H9 (cell line): ENCODE measurements around the gene QDPR. TPM values are rescaled to one million over a fixed set of nuclear protein-coding genes. Genes with fewer than 3 reads are reported as not detected.

Experiments used
- DNase-seq: peaks from one replicate; pipeline ENCODE4 v3.0.0-alpha.2; 2017
- H2AFZ ChIP-seq: one replicate; pipeline ENCODE4 v1.6.1; 2013; ENCODE audit warnings: mild to moderate bottlenecking, low read length, control low read depth, moderate library complexity
- H2AK5ac ChIP-seq: 2 replicates; pipeline ENCODE4 v1.6.1; 2013; ENCODE audit warnings: low read length, control low read depth, mixed read lengths; ENCODE audit not compliant: insufficient read length
- H2BK120ac ChIP-seq: one replicate; pipeline ENCODE4 v1.6.1; 2013; ENCODE audit warnings: low read depth, mild to moderate bottlenecking, low read length, control low read depth, inconsistent platforms; ENCODE audit not compliant: poor library complexity, severe bottlenecking
- H2BK12ac ChIP-seq: 2 replicates; pipeline ENCODE4 v1.6.1; 2013; ENCODE audit warnings: low read length, control low read depth, mixed read lengths, low read depth; ENCODE audit not compliant: insufficient read length
- H2BK15ac ChIP-seq: 2 replicates; pipeline ENCODE4 v1.6.1; 2013; ENCODE audit warnings: low read depth, low read length, control low read depth
- H2BK20ac ChIP-seq: one replicate; pipeline ENCODE4 v1.6.1; 2013; ENCODE audit warnings: low read depth, mild to moderate bottlenecking, low read length, control low read depth, inconsistent platforms; ENCODE audit not compliant: poor library complexity, severe bottlenecking
- H2BK5ac ChIP-seq: 2 replicates; pipeline ENCODE4 v1.6.1; 2013; ENCODE audit warnings: low read length, control low read depth, mixed read lengths; ENCODE audit not compliant: insufficient read length
- H3K14ac ChIP-seq: 2 replicates; pipeline ENCODE4 v1.6.1; 2013; ENCODE audit warnings: low read length, control low read depth; ENCODE audit not compliant: insufficient read depth
- H3K18ac ChIP-seq: 2 replicates; pipeline ENCODE4 v1.6.1; 2013; ENCODE audit warnings: low read depth, mild to moderate bottlenecking, mixed read lengths, low read length, control low read depth; ENCODE audit not compliant: insufficient read length
- H3K23ac ChIP-seq: 2 replicates; pipeline ENCODE4 v1.6.1; 2013; ENCODE audit warnings: low read length, control low read depth, mixed read lengths, low read depth; ENCODE audit not compliant: insufficient read length
- H3K23me2 ChIP-seq: 2 replicates; pipeline ENCODE4 v1.6.1; 2013; ENCODE audit warnings: low read depth, mild to moderate bottlenecking, mixed read lengths, low read length, control low read depth; ENCODE audit not compliant: insufficient read length, poor library complexity, severe bottlenecking
- H3K27ac ChIP-seq: 2 replicates; pipeline ENCODE4 v1.5.1; 2013; ENCODE audit warnings: low read length, control low read depth, mixed read lengths, low read depth; ENCODE audit not compliant: insufficient read length
- H3K27me3 ChIP-seq: 2 replicates; pipeline ENCODE4 v1.6.1; 2013; ENCODE audit warnings: low read length, control low read depth, inconsistent platforms; ENCODE audit not compliant: insufficient read depth
- H3K4ac ChIP-seq: 2 replicates; pipeline ENCODE4 v1.6.1; 2013; ENCODE audit warnings: low read depth, mild to moderate bottlenecking, control low read depth, inconsistent platforms, low read length, moderate library complexity
- H3K4me1 ChIP-seq: 2 replicates; pipeline ENCODE4 v1.6.1; 2013; ENCODE audit warnings: low read length, control low read depth, inconsistent platforms; ENCODE audit not compliant: insufficient read depth
- H3K4me2 ChIP-seq: 2 replicates; pipeline ENCODE4 v1.6.1; 2013; ENCODE audit warnings: low read length, control low read depth, mixed read lengths; ENCODE audit not compliant: insufficient read length, insufficient read depth
- H3K56ac ChIP-seq: 2 replicates; pipeline ENCODE4 v1.6.1; 2013; ENCODE audit warnings: low read depth, mild to moderate bottlenecking, mixed read lengths, low read length, control low read depth; ENCODE audit not compliant: insufficient read length
- H3K79me1 ChIP-seq: 2 replicates; pipeline ENCODE4 v1.6.1; 2013; ENCODE audit warnings: low read depth, mild to moderate bottlenecking, moderate library complexity, low read length, control low read depth, inconsistent platforms; ENCODE audit not compliant: insufficient read depth, poor library complexity, severe bottlenecking
- H3K79me2 ChIP-seq: 2 replicates; pipeline ENCODE4 v1.6.1; 2013; ENCODE audit warnings: low read length, control low read depth, inconsistent platforms; ENCODE audit not compliant: insufficient read depth
- H3K9ac ChIP-seq: 2 replicates; pipeline ENCODE4 v1.6.1; 2013; ENCODE audit warnings: low read length, control low read depth, mixed read lengths; ENCODE audit not compliant: insufficient read length; ENCODE audit errors: extremely low read depth
- H3K9me3 ChIP-seq: one replicate; pipeline ENCODE4 v1.6.1; 2013; ENCODE audit warnings: low read depth, low read length, inconsistent platforms; ENCODE audit not compliant: control insufficient read depth
- H3T11ph ChIP-seq: one replicate; pipeline ENCODE4 v1.6.1; 2013; ENCODE audit warnings: mild to moderate bottlenecking, low read length, control low read depth, inconsistent platforms
- H4K20me1 ChIP-seq: one replicate; pipeline ENCODE4 v1.6.1; 2013; ENCODE audit not compliant: control insufficient read depth, insufficient read length, insufficient read depth
- H4K5ac ChIP-seq: 2 replicates; pipeline ENCODE4 v1.6.1; 2013; ENCODE audit warnings: low read depth, mild to moderate bottlenecking, mixed read lengths, low read length, control low read depth; ENCODE audit not compliant: insufficient read length
- H4K8ac ChIP-seq: replicated peaks from 2 replicates; pipeline ENCODE4 v1.6.1; 2013; ENCODE audit warnings: low read length, control low read depth, mixed read lengths, low read depth; ENCODE audit not compliant: insufficient read length
- H4K91ac ChIP-seq: 2 replicates; pipeline ENCODE4 v1.6.1; 2013; ENCODE audit warnings: low read depth, mild to moderate bottlenecking, moderate library complexity, mixed read lengths, low read length, control low read depth; ENCODE audit not compliant: insufficient read length
- H3K27ac Mint-ChIP-seq, 3 experiments: 2 replicates in 2 of 3; 3 replicates in 1 of 3; pipeline ENCODE4 v1.8.0; 2020 to 2021; ENCODE audit warnings: mixed read lengths in 3 of 3, mild to moderate bottlenecking in 1 of 3, moderate library complexity in 1 of 3
- H3K27me3 Mint-ChIP-seq: 2 replicates; pipeline ENCODE4 v1.8.0; 2021; ENCODE audit warnings: low read depth, mild to moderate bottlenecking, moderate library complexity, mixed read lengths
- H3K36me3 Mint-ChIP-seq, 3 experiments: 2 replicates in 2 of 3; 3 replicates in 1 of 3; pipeline ENCODE4 v1.8.0; 2020 to 2021; ENCODE audit warnings: low read depth in 3 of 3, mixed read lengths in 3 of 3; ENCODE audit not compliant: insufficient read depth in 1 of 3
- H3K4me1 Mint-ChIP-seq, 2 experiments: 2 replicates each; pipeline ENCODE4 v1.8.0; 2020; ENCODE audit warnings: mixed read lengths in 2 of 2
- H3K4me3 Mint-ChIP-seq, 2 experiments: 2 replicates in 1 of 2; 3 replicates in 1 of 2; pipeline ENCODE4 v1.8.0; 2020 to 2021; ENCODE audit warnings: mild to moderate bottlenecking in 2 of 2, mixed read lengths in 2 of 2, moderate library complexity in 1 of 2
- H3K9me3 Mint-ChIP-seq, 2 experiments: 2 replicates in 1 of 2; 3 replicates in 1 of 2; pipeline ENCODE4 v1.8.0; 2020; ENCODE audit warnings: mild to moderate bottlenecking in 2 of 2, mixed read lengths in 2 of 2, moderate library complexity in 1 of 2
- WGBS: extraction: QIAGEN DNeasy Blood & Tissue Kit; methylation state at CpG from one replicate; pipeline ENCODE4 v1.1.7; 2013; ENCODE audit warnings: missing lambda C conversion rate, low lambda C conversion rate, mixed read lengths; ENCODE audit not compliant: insufficient read length; ENCODE audit errors: extremely low coverage; 5-methylcytosine and 5-hydroxymethylcytosine counted together
- total RNA-seq: library from RNA; stranded (reverse); gene quantifications from 2 replicates; pipeline ENCODE4 v1.2.1, GENCODE V29; 2021
- TF ChIP-seq, protein P1 (sequence below): fragments of 200-600 bp; sonication (generic); conservative IDR thresholded peaks from 3 replicates; pipeline ENCODE4 v1.8.0; 2021; ENCODE audit warnings: antibody characterized with exemption, mild to moderate bottlenecking

The QDPR gene
- total RNA-seq, 1 experiment from 2014 or later: 23.5 TPM

DNA sequence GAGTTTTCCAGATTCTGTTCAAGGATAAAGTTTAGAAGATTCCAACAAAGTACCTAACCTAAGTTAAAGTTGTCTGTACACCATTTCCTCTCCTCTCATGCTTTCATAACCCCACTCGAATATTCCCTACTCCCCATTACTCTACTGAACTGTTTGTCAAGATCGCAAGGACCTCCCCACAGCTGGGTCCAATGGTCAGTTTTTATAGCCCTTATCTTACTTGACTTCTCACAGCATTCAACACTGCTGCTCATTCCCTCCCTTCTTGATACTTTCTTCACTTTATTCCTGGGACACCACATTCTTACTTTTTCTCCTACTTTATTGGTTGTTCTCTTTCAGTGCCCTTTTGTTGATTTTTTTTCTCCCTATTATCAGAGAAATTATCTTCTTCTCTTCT, 30.9 kb downstream of the QDPR start:
- no peak overlapping the region for H2BK120ac ChIP-seq
- H2AK5ac ChIP-seq: no peak overlapping the region
- H3K27me3 ChIP-seq: no peaks in the 10 kb centered on the region
- H3K56ac ChIP-seq: no peak overlapping the region
- no peak overlapping the region for H2AFZ ChIP-seq
- no peaks in the 10 kb centered on the region for H3K79me2 ChIP-seq
- peaks cover 10 to 11% of the 10 kb centered on the region in 2 experiments; a peak in 3 of 4 replicates for H3K4me1 Mint-ChIP-seq
- no peak overlapping the region for H3K27ac Mint-ChIP-seq
- H3K4me1 ChIP-seq: no peaks in the 10 kb centered on the region
- H4K20me1 ChIP-seq: no peaks in the 10 kb centered on the region
- H4K5ac ChIP-seq: no peak overlapping the region
- no peak overlapping the region for H4K8ac ChIP-seq
- H3K27ac ChIP-seq: no peak overlapping the region
- no peak for DNase-seq
- peaks cover 0 to 7% (median 5%) of the 10 kb centered on the region in 3 experiments; a peak in 3 of 7 replicates for H3K36me3 Mint-ChIP-seq
- no peak overlapping the region for H3K9ac ChIP-seq
- no peak overlapping the region for H3K4ac ChIP-seq
- no peak overlapping the region for H3T11ph ChIP-seq
- no peak overlapping the region for H2BK15ac ChIP-seq
- H2BK12ac ChIP-seq: no peak overlapping the region
- H3K14ac ChIP-seq: no peak overlapping the region
- no peaks in the 10 kb centered on the region; the same call in 1 of the 2 replicates for H3K27me3 Mint-ChIP-seq
- TF ChIP-seq, protein P1, sequence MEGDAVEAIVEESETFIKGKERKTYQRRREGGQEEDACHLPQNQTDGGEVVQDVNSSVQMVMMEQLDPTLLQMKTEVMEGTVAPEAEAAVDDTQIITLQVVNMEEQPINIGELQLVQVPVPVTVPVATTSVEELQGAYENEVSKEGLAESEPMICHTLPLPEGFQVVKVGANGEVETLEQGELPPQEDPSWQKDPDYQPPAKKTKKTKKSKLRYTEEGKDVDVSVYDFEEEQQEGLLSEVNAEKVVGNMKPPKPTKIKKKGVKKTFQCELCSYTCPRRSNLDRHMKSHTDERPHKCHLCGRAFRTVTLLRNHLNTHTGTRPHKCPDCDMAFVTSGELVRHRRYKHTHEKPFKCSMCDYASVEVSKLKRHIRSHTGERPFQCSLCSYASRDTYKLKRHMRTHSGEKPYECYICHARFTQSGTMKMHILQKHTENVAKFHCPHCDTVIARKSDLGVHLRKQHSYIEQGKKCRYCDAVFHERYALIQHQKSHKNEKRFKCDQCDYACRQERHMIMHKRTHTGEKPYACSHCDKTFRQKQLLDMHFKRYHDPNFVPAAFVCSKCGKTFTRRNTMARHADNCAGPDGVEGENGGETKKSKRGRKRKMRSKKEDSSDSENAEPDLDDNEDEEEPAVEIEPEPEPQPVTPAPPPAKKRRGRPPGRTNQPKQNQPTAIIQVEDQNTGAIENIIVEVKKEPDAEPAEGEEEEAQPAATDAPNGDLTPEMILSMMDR: no peak
- no peaks in the 10 kb centered on the region for H3K79me1 ChIP-seq
- H2BK5ac ChIP-seq: no peak overlapping the region
- no peaks in the 10 kb centered on the region; a peak in 1 of 5 replicates for H3K9me3 Mint-ChIP-seq
- no peak overlapping the region for H4K91ac ChIP-seq
- H3K18ac ChIP-seq: no peak overlapping the region
- WGBS: no CpG with 5 or more reads among the region's 2 CpGs
- H3K9me3 ChIP-seq: no peaks in the 10 kb centered on the region
- no peak overlapping the region for H3K4me3 Mint-ChIP-seq
- no peak overlapping the region for H2BK20ac ChIP-seq
- no peaks in the 10 kb centered on the region for H3K23me2 ChIP-seq
- no peak overlapping the region for H3K23ac ChIP-seq
- H3K4me2 ChIP-seq: no peak overlapping the region
